HUDEP-2 (cell line): Measurements from ENCODE around the gene SLC16A7.

ENCODE experiments used
- DNase-seq, 76 experiments: peaks; one replicate each; lab custom pipeline; 2025; ENCODE audit not compliant: unreplicated experiment in 76 of 76; lab: John Stamatoyannopoulos, UW

SLC16A7 gene

GRCh38 chr12:59660148-59660547 lies 64.3 kb downstream of the SLC16A7 start:
- DNase-seq = no peak

GRCh38 chr12:59660921-59661597 lies 65.2 kb downstream of the SLC16A7 start:
- DNase-seq = no peak

- DNase-seq = no peak
These were observed 68.7 kb downstream of the SLC16A7 start for GRCh38 chr12:59664495-59664894.

- no peak for DNase-seq
These were observed 69.9 kb downstream of the SLC16A7 start for GRCh38 chr12:59665701-59666100.

GRCh38 chr12:59668674-59669073 lies 72.8 kb downstream of the SLC16A7 start:
- DNase-seq = no peak

DNA sequence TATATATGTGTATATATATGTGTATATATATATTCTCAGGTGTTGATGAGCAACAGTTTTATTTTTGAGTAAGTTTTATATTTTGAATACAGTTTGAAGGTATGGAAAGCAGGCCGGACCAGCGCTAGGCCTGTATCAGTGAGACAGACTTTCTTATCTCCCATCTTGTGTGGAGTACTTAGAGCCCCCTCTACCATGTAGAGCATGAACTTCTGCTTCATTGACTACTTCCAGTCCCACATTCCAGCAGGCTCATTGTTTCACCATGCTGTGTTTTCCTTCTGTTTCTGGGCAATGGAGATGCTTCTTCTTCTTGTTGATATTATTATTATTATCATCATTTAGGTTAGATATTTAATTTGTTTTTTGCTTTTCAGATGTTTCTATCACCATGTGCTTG lies 76.4 kb downstream of the SLC16A7 start:
- DNase-seq = no peak

GRCh38 chr12:59675461-59675860 lies 79.6 kb downstream of the SLC16A7 start:
- no peak for DNase-seq

DNA sequence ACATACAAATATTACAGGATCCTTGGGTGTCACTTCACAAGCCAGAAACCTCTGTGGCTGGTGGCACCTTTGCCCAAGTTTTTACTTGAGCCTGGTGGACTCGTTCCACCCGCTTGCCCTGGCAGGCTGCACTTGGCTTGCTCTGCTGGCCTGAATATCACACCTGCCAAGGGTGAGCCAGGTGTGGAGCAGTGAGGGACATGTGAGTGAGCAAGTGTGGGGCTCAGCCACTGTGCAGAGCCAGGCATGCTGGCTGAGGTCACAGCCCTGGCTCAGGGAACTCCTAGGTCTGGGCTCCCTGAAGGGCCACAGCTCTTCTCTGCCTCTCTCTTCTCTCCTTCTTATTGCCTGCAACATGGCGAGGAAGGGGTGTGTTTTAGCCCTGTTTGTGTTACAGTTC lies 82.0 kb downstream of the SLC16A7 start:
- DNase-seq = no peak

GRCh38 chr12:59678759-59679411 lies 83.1 kb downstream of the SLC16A7 start:
- DNase-seq = no peak

GRCh38 chr12:59689776-59690175 lies 93.9 kb downstream of the SLC16A7 start:
- DNase-seq = no peak

DNA sequence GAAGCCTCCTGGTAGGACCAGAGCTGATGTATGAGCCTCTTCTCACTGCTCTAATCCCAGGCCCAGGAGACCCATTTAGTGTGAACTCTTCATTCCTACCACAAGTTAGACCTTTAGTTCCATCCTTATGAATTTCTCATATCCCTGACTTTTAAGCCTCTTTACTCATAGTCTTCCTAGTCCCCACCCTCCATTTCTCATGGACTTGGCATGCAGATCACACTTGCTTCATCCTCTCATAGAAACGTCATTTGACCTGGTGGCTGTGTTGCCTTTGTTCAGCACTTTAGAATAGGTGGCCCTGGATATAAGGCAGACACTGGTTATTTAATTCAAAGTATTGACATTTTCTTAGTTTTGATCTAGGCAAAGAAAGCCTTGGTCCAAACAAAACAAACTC lies 99.5 kb downstream of the SLC16A7 start:
- no peak for DNase-seq

DNA sequence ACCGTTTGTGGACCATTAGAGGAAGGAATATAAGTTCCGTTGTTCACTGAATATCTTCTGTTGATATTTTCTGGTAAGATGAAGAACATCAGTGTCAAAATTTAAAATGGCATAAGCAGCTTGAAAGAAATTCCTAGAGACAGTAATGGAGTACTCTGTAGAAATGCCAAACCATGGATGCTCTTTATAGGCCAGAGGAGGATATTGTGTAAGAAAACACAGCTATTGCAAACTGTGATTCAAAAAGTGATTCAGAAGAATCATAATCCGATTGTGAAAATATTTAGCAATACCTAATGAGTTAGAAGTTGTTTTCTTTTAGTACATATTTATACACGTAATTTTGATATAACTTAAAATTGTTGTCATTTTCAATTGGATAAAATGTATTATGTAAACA lies 102.8 kb downstream of the SLC16A7 start:
- no peak for DNase-seq

GRCh38 chr12:59699421-59700152 lies 103.8 kb downstream of the SLC16A7 start:
- DNase-seq = no peak

DNA sequence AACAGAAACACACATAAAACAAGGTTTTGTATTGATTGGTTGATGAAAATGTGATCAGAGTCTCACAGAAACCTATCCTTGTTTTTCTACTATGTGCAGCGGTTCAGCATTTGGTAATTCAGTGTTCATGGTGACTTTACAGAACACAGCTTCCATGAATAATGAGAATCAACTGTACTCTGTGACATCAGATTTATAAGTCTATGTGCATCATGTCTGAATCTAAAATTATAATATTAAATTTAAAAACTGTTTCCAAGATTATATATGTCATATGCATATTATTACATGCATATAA lies 104.3 kb downstream of the SLC16A7 start:
- no peak for DNase-seq

GRCh38 chr12:59708064-59708463 lies 112.2 kb downstream of the SLC16A7 start:
- DNase-seq = no peak

DNA sequence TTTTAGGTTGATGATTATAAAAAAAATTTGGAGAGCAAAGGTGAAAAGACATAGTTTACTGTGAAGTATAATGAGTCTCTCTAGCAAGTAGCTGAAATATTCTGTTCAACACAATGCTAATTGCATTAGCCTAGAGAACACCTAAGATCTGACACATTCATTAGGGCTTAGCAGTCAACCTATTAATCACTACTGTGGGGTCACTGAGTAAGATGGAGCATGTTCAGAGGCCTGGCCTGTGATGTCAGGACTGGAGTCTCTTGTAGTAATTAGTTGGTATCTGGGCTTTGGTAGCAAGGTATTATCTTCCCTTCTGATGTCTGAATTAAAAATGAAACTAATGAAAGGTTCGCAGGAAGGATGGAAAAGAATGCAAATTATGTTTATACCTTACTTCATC lies 112.7 kb downstream of the SLC16A7 start:
- DNase-seq = no peak

GRCh38 chr12:59710004-59710628 lies 114.3 kb downstream of the SLC16A7 start:
- DNase-seq = no peak

GRCh38 chr12:59710964-59711363 lies 115.1 kb downstream of the SLC16A7 start:
- no peak for DNase-seq

GRCh38 chr12:59715434-59715833 lies 119.6 kb downstream of the SLC16A7 start:
- DNase-seq = no peak

DNA sequence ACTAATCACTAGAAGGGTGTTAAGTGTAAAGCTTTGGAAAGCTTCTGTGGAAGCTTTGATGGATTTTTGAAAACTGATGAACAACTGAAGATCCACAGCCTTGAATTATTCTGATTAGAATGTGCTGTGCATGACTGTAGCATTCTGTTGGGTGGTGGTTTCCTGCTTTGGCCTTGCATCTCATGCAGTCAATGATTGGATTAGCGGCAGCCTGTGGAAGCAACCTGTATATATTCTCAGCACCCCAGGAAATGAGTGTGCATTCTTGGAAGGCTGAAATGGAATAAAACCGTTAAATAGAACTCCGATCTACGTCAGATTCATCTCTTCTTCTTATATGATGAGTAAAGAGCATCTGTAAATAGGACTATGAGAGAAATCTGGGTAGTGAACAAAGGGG lies 120.2 kb downstream of the SLC16A7 start:
- no peak for DNase-seq

DNA sequence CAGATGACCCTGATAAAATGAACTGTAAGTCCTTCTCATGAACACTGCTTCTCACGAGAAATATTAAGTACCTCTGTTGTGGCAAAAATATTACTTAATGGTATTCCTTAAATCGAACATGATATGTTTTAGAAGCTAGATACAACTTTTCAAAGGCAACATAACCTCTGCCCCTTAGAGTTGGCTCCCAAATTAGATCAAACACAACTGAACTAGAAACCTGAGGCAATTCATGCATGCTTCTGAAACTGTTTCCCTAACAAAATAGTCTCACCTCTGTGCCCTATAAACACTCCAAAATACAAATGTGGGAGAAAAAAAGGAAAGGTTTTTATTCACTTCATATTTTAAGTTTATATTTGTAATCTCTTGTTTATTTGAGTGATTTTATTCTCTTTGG lies 121.6 kb downstream of the SLC16A7 start:
- no peak for DNase-seq

- no peak for DNase-seq
These were observed 123.9 kb downstream of the SLC16A7 start for GRCh38 chr12:59719701-59720100.
